Hematopoietic multipotent progenitor cell treated with erythropoietin and hydrocortisone succinate and interleukin-3 and kit ligand, for 4 days (in vitro differentiated cells): ENCODE measurements around the gene GLS2.
"Not testable (repeated sequence)": the region's sequence is repeated elsewhere in the genome, so short reads cannot be mapped to it uniquely, and the experiment has no call there.

ENCODE experiments used
- DNase-seq: peaks from one replicate; pipeline ENCODE4 v3.0.0-alpha.2; 2015

Gene GLS2

GRCh38 chr12:56490360-56490759 lies 2.4 kb upstream of the GLS2 start:
- DNase-seq = no peak

- peak; percentile 43 for DNase-seq
These were observed 417 bp downstream of the GLS2 start for GRCh38 chr12:56487448-56488040.

- no peak for DNase-seq
These were observed 1.3 kb downstream of the GLS2 start for GRCh38 chr12:56486694-56487093.

- DNase-seq = no peak
These were observed 3.4 kb downstream of the GLS2 start for GRCh38 chr12:56484566-56484965.

GRCh38 chr12:56479625-56480024 lies 8.3 kb downstream of the GLS2 start:
- no peak for DNase-seq

GRCh38 chr12:56477521-56478225 lies 10.3 kb downstream of the GLS2 start:
- no peak for DNase-seq

GRCh38 chr12:56476972-56477432 lies 11.0 kb downstream of the GLS2 start:
- no peak for DNase-seq

GRCh38 chr12:56476143-56476542 lies 11.8 kb downstream of the GLS2 start:
- no peak for DNase-seq

- DNase-seq = no peak
These were observed 13.6 kb downstream of the GLS2 start for GRCh38 chr12:56474389-56474788.

- DNase-seq = peak; percentile 46
These were observed 18.7 kb downstream of the GLS2 start for GRCh38 chr12:56469007-56469930.

GRCh38 chr12:56468216-56469006 lies 19.6 kb downstream of the GLS2 start, which contains the start of gene SPRYD4:
Gene SPRYD4, plus strand, starts transcription at chr12:56468578. Its CDS starts 14 bp downstream, at chr12:56468592.
- DNase-seq = peak; percentile 97

- DNase-seq = no peak
These were observed 25.4 kb downstream of the GLS2 start for GRCh38 chr12:56462565-56462964.

GRCh38 chr12:56461235-56462159 lies 26.5 kb downstream of the GLS2 start:
- no peak for DNase-seq

GRCh38 chr12:56457817-56458216 lies 30.1 kb downstream of the GLS2 start:
- no peak for DNase-seq

- DNase-seq = no peak
These were observed 33.4 kb downstream of the GLS2 start, which contains the start of gene MIP for GRCh38 chr12:56454557-56454956. Gene MIP, minus strand, starts transcription at chr12:56454657. Its CDS starts 44 bp downstream, at chr12:56454613.

GRCh38 chr12:56451147-56451546 lies 36.8 kb downstream of the GLS2 start:
- DNase-seq = no peak

- DNase-seq = no peak
These were observed 37.7 kb downstream of the GLS2 start for GRCh38 chr12:56450241-56450640.

- no peak for DNase-seq
These were observed 38.4 kb downstream of the GLS2 start for GRCh38 chr12:56449622-56449984.

- peak; percentile 96 for DNase-seq
These were observed 38.9 kb downstream of the GLS2 start, which contains the start of gene TIMELESS for GRCh38 chr12:56448860-56449621. Gene TIMELESS, minus strand, starts transcription at chr12:56449426. Its CDS starts 15,256 bp downstream, at chr12:56434170.

- not testable (repeated sequence) for DNase-seq
These were observed 44.8 kb downstream of the GLS2 start for GRCh38 chr12:56443208-56443607.
